Esophagus squamous epithelium (tissue), 4 donors: ENCODE results near the gene PPOX.

Experiments
- POLR2A ChIP-seq, 4 donors: fragments of 450-650 bp; IDR thresholded peaks; one replicate each; pipeline ENCODE4 v1.6.1; 2017; ENCODE audit warnings: antibody characterized with exemption in 4 of 4, mild to moderate bottlenecking in 4 of 4, moderate library complexity in 3 of 4
- TF ChIP-seq, protein P1 (sequence below), 6 experiments: fragments of 450-650 bp in 4 of 6; fragments of 200-600 bp in 2 of 6; sonication (generic) in 2 of 6; IDR thresholded peaks; one replicate each; pipeline ENCODE4 v1.5.1; 2016 to 2019; ENCODE audit warnings: antibody characterized with exemption in 6 of 6, mild to moderate bottlenecking in 4 of 6, moderate library complexity in 4 of 6

DNA sequence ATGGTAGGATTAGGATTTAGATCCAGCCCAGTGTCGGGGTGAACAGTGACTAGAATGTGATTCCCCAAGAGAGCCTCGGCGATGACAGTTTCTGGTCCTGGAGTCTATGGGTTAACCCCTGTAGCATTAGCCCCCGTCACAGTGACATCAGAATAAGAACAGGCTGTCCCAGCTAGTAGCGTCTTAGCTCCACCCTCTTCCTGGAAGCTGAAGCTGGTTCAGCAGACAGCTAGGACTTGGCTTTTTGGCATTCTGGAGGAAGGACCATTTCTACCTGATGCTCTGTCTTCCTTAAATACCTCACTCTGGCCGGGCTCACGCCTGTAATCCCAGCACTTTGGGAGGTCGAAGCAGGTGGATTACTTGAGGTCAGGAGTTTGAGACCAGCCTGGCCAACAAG, 40.9 kb downstream of the PPOX start:
- TF ChIP-seq, protein P1, sequence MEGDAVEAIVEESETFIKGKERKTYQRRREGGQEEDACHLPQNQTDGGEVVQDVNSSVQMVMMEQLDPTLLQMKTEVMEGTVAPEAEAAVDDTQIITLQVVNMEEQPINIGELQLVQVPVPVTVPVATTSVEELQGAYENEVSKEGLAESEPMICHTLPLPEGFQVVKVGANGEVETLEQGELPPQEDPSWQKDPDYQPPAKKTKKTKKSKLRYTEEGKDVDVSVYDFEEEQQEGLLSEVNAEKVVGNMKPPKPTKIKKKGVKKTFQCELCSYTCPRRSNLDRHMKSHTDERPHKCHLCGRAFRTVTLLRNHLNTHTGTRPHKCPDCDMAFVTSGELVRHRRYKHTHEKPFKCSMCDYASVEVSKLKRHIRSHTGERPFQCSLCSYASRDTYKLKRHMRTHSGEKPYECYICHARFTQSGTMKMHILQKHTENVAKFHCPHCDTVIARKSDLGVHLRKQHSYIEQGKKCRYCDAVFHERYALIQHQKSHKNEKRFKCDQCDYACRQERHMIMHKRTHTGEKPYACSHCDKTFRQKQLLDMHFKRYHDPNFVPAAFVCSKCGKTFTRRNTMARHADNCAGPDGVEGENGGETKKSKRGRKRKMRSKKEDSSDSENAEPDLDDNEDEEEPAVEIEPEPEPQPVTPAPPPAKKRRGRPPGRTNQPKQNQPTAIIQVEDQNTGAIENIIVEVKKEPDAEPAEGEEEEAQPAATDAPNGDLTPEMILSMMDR (IDR thresholded peaks at IDR 0.05), result no peak
- TF ChIP-seq POLR2A (IDR thresholded peaks at IDR 0.05), result peak in 2 of 4 donors; percentile 33 to 49
